TTC549 (cell line): ENCODE measurements around the gene PARD3.

Experiments used
- FAIRE-seq: peaks from 2 replicates; lab custom pipeline; 2012; peaks lifted over from hg19 to GRCh38; lab: Jason Lieb, UNC

The PARD3 gene

DNA sequence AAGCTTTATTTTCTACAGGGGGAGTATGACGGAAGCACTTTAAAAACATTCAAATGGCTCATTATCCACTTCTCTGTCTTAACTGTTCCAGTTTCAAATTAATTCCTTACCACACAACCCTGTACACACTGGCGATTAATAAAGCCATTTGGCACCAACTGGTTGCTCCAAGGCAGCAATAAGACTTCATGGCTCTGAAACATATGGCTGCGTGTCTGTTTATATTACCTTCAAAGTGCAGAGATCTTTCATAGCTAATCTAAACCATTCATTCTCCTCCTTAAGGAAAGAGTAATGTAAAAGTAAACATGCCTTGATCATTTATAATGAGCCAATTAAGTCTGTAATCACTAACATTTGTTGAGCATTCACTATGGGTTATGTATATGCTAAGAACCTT lies 325.7 kb downstream of the PARD3 start:
- FAIRE-seq = no peak

DNA sequence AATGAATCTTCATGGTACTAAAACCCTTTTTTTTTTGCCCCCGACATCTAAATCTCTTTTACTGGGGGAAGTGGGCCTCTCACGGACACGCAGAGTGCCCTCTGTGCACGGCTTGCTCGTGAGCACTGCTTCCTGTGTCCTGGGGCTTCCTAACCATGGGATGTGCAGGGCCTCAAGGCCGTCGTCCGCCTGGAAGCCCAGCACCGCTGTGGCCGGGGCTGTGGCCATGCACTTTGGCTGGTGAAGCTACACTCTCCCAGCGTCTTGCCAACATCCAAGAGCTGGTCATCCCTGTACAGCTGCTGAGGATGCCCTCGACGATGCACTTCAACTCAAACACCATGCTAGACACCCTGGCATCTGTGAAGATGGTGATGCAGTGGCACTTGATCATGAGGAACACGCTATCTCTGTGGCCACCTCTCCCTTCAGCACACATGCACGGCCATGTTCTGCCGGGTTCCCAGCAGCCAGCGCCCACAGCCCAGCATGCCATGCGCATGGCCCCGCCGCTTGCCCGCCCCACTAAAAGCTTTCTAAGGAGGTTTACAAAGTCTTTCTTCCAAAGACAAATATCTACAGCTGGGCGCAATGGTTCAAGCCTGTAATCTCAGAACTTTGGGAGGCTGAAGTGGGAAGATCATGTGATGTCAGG lies 326.5 kb downstream of the PARD3 start:
- FAIRE-seq = no peak

DNA sequence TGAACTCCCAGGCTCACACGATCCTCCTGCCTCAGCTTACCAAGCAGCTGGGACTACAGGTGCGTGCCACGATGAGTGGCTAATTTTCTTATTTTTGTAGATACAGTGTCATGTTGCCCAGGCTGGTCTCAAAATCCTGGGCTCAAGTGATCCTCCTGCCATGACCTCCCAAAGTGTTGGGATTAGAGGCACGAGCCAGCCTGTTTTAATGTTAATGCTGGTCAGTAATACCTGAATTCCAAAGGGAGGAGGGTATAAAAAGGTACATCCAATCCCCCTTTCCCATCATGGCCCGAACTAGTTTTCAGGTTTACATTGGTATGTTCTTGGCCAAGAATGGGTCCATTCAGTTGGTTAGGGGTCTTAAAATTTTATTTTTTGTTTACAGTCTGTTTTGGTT lies 329.1 kb downstream of the PARD3 start:
- no peak for FAIRE-seq

DNA sequence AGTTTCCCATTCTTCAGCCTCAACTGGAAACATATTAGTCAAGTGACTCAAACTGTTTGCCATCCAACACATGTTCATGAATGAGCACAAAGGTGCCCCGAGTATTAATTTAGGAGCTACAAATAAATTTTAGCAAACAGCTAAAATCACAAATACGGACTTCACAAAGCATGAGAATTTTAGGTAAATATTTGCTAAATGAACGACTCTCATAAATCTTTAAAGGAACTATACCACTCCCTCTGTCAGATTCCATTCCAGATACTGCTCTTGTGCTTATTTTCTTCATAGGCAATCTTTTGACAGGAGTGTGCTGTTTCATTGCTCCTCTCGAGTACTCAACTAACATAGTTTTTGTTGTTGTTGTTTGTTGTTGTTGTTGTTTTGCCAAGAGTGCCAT lies 330.9 kb downstream of the PARD3 start:
- FAIRE-seq = no peak

DNA sequence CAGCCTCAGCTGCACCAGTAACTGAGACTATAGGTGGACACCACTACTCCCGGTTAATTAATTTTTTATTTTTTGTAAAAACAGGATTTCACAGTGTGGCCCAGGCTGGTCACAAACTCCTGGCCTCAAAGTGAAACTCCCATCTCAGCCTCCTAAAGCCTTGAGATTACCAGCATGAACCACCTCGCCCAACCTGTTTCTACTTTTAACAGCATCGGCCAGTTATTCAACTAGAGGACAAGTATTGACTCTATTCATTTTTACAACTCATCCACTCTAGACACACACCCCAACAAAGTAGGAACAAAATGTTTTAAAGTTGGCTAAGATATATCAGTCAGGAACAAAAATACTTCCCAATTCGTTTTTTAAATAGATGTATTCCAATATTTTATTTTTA lies 334.8 kb downstream of the PARD3 start:
- no peak for FAIRE-seq

DNA sequence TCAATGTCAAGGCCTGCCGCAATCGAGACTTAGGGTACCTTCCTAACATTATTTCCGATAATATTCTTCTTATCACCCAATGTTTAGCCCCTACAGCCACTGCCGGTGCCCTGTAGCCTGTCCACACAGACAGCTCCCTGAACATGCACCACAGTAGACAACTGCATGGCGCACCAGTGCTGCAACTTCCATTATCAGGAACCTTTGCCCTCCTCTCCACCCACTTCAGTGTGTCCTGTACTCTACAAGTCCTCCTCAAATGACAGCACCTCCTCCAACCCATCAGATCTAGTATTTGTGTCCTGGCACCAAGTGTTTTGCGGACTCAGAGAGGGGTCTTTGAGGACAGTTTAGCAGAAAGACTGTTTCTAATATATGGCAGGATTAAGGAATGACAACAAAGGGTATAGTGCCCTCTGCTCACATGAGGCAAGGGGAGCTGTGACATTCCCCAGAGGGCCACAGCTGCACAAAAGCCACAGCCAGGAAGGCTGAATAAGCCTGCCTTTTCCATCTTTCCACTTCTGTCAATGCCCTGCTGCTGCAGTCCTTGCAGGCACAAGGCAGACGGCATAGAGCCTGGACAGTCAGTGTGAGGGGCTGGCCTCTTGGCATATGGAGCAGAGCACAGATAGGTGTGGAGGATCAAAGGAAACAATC lies 335.4 kb downstream of the PARD3 start:
- no peak for FAIRE-seq

DNA sequence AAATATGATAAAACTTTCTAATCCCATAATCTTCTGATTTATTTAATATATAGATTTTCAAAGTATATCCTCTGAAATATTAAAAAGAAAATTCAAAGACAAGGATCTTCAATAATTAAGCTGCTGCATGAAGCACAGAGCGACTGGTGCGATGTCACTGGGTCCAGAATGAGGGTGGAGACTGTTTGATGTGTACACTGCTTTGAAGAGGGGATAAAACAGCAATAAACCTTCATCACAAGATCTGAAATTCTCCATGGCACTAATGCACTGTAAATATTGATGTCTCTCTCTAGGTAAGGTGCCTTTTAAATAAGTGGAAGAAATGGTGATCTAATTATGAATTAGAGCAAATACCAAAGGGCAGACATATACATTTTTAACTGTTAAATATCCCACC lies 337.8 kb downstream of the PARD3 start:
- FAIRE-seq = no peak

DNA sequence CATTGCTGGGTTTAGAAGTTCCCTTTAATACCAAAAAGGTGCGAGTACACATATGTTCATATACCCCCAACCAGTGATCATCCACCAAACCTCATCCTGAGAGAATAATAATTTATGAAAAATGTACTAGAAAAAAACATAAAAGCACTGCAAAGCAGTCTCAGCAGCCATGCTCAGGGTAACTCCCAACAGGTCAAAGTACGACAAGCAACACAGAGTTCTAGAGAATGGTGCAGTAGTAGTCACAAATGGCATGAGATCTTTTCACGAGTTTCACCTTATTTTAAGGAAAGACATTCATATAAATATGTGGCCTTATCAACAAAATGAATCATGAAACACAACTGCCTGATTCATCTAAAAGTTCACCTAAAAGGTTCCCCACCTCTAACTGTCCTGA lies 338.5 kb downstream of the PARD3 start:
- FAIRE-seq = no peak

DNA sequence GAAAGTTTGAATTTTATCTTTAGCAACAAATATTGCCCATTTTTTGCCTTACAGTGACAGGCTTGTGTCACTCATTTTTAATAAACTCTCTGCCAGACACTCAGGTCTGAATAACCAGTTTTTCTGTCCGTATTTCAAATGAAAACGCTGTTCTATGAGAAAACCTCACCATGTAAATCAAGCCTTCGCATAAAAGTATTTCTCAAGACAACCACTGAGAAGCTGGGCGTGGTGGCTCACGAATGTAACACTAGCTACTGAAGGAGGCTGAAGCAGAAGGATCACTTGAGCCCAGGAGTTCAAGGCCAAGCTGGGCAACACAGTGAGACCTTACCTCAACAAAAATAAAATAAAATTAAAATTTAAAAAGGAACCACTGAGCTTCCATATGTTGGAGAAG lies 339.3 kb downstream of the PARD3 start:
- FAIRE-seq = no peak

DNA sequence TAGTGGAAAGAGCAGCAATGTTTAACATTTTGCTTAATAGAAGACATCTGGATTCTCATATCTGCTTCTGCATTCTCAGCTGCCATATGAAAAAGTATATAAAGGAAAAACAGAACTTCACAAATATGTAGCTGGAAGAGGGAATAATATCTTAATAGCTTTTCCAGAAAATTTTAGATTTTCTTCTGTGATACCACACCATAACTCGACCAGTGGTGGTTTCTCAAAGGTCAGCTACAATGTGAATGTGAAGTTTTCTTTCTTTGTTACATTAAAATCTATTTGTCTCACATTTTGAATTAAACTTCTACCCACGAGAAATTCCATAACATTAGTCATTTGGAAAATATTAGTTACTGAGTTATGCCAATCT lies 339.8 kb downstream of the PARD3 start:
- no peak for FAIRE-seq

DNA sequence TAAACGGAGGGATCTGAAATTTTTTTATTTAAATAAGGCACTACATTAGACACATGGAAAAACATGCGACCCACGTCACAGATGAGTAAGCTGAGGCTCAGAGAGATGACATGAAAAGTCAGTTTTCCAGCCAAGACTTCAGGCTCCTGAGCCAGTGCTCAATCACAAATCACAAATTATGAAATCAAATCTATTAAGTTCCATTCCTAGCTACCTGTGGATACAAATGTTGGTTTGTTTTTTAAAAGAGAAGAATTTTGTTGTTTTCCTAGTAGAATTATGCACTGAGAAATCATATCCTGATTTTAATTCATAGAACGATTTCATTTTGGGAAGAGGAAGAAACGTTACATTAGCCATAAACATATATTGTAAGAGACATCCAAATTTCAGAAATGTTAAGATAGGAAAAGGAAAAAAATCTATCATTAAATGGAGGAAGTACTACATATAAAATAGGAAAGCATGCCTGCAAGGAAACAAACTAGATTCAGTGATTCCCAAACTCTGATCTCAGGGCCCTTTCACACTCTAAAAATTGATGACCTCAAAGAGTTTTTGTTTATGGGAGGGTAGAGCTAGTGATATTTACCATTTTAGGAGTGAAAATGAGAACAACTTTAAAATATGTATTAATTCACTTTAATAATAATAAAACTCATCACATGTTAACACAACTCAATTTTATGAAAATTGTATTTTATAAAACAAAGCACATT lies 340.4 kb downstream of the PARD3 start:
- FAIRE-seq = no peak

DNA sequence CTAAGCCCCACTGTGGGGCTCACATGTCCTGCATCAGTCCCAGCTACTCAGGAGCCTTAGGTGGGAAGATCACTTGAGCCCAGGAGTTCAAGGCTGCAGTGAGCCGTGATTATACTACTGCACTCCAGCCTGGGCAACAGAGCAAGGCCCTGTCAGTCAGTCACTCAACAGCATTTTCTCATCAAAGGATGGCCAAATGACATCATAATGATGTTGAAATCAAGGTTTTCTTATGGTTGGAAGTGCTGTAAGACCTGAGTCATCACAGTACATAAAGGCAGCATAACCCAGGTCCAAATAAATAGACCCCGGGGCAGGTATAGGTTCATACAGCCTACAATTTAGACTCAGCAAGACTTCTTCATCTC lies 341.1 kb downstream of the PARD3 start:
- no peak for FAIRE-seq

DNA sequence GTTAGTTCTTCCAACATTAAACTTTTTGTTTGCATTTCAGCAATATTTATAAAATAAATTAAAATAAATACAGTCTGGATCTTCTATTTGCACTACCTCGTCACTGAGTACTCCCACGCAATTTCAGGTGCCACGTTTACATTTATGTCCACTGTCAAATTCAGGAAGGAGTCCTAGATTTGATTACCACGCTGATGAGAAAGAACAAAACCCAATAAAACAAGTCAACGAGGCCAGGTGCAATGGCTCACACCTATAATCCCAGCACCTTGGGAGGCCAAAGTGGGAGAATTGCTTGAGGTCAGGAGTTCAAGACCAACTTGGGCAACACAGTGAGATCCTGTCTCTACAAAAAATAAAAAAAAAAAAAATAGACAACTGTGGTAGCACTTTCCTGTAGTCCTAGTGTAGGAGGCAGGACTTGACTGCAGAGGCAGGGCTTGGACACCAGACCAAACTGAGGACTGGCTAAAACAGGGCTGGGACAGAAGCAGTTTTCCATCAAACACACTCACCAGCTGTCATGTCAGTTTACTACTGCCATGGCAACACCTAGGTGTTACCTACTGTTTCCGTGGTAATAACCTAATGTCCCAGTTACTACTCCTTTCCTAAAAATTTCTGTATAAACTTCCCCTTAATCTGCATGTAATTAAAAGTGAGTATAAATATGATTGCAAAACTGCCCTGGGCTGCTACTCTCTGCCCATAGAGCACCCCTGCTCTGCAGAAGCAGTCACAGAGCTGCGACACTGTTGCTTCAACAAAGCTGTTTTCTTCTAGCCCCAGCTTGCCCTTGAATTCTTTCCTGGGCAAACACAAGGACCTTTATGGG lies 341.7 kb downstream of the PARD3 start:
- FAIRE-seq = no peak

DNA sequence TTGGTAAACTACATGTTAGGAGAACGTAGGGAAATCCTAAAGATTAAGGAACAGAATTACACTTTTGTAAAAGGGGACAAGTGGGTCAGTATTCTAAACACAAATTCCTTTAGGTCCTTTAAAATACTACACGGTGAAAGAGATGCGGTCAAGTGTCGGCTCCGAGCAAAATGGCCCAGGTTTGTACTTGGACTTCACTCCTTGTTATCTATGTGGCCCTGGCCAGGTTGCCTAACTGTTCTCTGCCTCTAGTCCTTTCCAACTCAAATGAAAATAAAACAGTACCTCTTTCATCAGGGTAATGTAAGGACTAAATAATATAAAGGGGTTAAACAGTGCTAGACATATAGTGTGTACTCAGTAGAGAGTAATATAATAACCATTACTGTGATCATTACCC lies 344.8 kb downstream of the PARD3 start:
- FAIRE-seq = no peak

DNA sequence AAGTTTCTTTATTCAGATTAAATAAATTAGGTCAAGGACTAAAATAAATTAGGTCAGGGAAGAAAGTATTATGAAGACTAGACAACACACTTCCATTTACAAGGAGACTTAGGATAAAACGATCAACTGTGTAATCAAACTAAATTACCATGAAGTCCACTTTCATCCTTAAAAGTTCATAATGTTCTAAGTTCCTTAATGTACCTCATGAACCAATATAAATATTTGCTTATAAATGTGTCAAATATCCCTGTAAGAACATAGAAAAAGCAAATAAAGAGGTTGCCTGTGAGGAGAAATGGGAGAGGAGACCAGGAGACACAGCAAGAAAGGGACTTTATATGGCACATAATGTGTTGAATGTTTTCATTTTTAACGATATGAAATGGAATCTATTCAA lies 345.6 kb downstream of the PARD3 start:
- FAIRE-seq = no peak

DNA sequence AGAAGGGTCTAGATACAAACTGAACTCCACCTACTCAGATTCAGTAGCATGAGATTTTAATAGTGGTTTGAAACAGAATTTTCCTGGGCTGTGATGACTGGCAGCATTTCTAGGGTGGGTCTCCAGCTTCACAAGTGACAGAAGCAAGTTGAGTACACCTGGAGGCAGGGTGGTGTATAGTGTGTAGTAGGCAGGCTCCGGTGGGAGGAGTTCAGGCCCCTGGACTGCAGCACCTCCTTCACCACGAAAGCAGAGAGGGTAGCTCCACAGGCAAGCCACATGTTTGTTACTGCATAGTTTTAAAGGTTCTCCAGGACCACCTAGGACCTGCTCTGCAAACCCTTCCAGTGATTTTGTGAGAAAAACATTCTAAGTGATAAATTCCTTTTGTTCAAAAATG lies 347.2 kb downstream of the PARD3 start:
- no peak for FAIRE-seq

DNA sequence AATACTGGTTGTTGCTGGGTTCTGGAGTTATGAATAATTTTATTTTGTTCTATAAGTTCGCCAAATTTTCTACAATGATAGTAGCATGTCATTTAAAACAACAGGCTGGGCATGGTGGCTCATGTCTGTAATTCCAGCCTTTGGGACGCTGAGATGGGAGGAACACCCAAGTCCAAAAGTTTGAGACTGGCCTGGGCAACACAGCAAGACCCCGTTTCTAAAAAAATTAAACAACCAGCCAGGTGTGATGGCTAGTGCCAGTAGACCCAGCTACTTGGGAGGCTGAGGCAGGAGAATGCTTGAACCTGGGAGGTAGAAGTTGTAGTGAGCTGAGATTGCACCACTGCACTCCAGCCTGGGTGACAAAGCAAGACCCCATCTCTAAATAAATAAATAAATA lies 347.7 kb downstream of the PARD3 start:
- FAIRE-seq = no peak

DNA sequence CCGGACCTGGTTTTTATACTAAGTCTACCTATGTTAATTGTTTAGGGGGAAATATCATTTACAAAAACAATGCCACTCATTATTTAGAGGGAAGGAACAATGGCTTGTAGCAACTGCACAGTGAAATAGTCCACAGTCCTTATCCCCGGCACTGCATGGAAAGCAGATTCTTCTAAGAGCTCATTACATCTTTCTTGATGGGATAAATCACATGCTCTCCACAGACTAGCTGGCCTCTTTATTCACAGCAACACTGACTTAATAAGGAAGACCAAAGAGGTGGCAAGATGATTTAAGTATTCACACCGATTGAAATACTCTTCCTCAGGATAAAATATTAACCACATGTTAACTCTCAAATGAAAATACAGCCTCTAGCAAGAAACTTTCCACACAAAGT lies 349.4 kb downstream of the PARD3 start:
- FAIRE-seq = no peak

DNA sequence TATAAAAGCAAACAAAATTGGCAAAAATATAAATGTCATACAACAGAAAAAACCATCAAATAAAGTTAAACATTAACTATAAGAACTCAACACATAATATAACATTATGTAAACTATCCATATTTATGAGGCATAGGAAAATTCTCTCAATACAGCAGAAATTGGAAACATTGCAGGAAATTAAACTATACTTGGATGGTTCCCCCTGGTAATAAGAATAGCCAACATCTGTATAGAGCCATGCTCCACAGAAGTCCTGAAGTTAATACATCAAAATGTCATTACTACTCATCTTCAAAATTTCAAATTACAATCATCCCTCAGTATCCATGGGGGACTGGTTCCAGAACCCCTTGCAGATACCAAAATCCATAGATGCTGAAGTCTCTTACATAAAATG lies 350.5 kb downstream of the PARD3 start:
- no peak for FAIRE-seq

DNA sequence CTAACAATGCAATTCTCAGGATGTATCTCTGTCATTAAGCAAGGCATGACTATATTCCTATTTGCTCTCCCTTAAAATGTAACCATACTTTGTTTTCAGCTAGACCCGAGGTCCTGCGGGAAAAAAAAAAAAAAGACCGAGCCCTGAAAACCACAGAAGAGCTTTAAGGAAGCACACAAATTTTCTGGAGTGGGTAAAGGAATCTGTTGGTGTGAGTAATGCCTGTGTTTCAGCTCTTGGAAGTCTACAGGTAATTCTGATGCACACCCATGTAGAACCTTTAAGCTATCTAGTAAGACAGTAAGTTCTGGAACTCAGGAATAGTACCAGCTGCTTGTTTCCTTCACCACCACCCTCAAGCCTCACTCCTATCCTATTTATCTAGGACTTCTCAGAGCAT lies 351.1 kb downstream of the PARD3 start:
- FAIRE-seq = no peak

DNA sequence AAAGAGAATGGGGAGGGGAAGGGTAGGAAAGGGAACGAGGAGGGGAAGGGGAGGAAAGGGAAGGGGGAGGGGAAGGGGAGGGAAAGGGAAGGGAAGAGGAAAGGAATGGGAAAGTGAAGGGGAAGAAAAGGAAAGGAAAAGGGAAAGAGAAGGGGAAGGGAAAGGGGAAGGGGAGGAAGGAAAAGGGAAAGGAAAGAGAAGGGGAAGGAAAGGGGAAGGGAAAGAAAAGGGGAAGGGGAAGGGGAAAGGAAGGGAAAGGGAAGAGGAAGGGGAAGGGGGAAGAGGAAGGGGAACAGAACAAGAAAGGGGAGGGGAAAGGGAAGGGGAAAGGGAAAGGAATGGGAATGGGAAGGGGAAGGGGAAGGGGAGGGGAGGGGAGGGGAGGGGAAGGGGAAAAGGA lies 352.1 kb downstream of the PARD3 start:
- FAIRE-seq = no peak

DNA sequence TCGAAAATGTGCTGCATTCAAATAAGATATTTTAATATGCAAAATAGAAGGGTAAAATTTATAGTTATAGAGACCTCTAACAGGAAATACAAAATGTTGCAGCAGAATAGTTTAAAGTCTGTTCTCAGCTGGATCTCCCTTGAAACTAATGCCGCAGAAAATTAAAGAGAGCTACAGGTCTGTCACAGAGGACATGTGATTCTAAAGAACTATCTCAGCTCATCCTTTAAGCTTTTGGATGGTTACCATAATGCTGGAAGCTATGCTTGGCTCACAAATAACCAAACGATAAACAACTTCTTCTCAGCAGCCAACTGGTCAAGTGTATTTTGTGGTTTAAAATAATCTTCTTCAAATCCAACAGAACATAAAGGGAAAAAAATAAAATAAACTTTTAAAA lies 353.0 kb downstream of the PARD3 start:
- no peak for FAIRE-seq

DNA sequence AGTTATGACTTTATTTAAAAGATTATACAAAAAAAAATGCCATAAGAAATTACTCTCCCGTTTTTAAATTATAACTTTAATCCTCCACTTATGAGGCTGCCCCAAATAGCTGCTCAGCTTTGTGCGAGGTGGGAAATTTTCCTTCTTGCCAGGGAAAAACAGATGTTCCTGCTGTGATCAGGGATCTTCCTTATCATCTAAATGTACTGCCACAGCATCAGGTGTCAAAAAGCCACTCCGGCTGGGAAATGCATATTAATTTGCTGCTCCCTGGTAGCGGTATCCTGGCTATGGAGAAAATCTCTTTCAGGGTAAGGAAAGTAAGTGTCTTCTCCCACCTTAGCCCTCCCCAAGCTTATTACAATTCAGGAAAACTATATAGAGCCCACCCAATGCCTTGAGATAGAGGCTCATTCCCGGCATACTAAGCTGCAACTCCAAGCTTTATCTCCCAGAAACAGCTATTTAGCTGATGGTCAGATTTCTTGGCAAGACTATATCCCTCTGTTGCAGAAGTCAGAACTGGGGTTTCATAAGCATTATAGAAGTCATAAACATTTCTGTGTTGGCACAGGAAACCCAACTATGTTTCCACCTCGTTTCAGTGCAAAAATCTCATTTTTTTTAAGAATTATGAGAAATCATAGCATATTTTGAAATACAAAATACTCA lies 360.4 kb downstream of the PARD3 start:
- no peak for FAIRE-seq
